ENCODE data around the gene EIF3J.
"Not testable (repeated sequence)": the region's sequence is repeated elsewhere in the genome, so short reads cannot be mapped to it uniquely, and the experiment has no call there.

Gene EIF3J

GRCh38 chr15:44554934-44555723 lies 18.2 kb downstream of the EIF3J start:
- peaks cover 20% of the 10 kb centered on the region; the same call in 1 of the 2 replicates for H3K36me3 ChIP-seq (replicated peaks; ENCODE audit: insufficient read depth, low read length)
- H3K9me3 ChIP-seq (replicated peaks; ENCODE audit: insufficient read depth, low read length) = no peaks in the 10 kb centered on the region
- H3F3A ChIP-seq (ENCODE audit: insufficient read depth, low read length) = 0 out of 2 replicates have a peak, but pooled peaks cover 3% of the 10 kb centered on the region
- no peaks in the 10 kb centered on the region for H3K27me3 ChIP-seq (replicated peaks; ENCODE audit: insufficient read depth, low read length)
- no peaks in the 10 kb centered on the region for H3K4me1 ChIP-seq (ENCODE audit: low read length)
- H3K4me3 ChIP-seq (ENCODE audit: low read length) = no peak overlapping the region
- H3K27ac ChIP-seq (ENCODE audit: low read length) = no peak overlapping the region
- no peaks in the 10 kb centered on the region for H3K9me2 ChIP-seq (replicated peaks; ENCODE audit: insufficient read depth, low read length)
- DNase-seq = no peak
- H3K79me2 ChIP-seq (ENCODE audit: low read length) = peaks cover 60% of the 10 kb centered on the region
- no peaks in the 10 kb centered on the region for H4K20me1 ChIP-seq (ENCODE audit: insufficient read depth, low read length)
- H2AFZ ChIP-seq (ENCODE audit: low read length) = no peak overlapping the region
- no peak overlapping the region for H3K4me2 ChIP-seq (ENCODE audit: low read depth, low read length)
- no peak overlapping the region for H3K9ac ChIP-seq (ENCODE audit: low read length)
- TF ChIP-seq CTCF (IDR thresholded peaks at IDR 0.05; ENCODE audit: low read length) (no peak), EZH2 (optimal IDR thresholded peaks at IDR 0.05; ENCODE audit: low read depth, low read length) (no peak), EZH2phosphoT487 (IDR thresholded peaks at IDR 0.05; ENCODE audit: low read length) (no peak)

DNA sequence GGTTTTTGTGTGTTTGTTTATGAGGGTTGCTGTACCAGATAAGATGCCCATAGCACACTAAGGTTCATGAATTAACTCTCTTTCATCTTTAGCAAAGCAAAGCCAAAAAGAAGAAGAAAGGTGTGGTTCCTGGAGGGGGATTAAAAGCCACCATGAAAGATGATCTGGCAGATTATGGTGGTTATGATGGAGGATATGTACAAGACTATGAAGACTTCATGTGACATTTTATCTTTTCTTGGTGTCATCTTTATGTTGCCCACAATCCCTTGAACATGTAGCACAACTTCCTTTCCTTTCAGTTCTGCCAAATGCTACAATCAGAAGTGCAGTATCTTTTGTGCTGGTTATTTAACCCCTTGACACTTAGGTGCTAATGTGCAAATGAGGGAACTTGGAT lies 24.0 kb downstream of the EIF3J start:
- not testable (repeated sequence) for H3K4me3 ChIP-seq (ENCODE audit: low read length); H3K4me2 ChIP-seq (ENCODE audit: low read depth, low read length); H2AFZ ChIP-seq (ENCODE audit: low read length); H4K20me1 ChIP-seq (ENCODE audit: insufficient read depth, low read length); H3K9me3 ChIP-seq (replicated peaks; ENCODE audit: insufficient read depth, low read length); H3K9me2 ChIP-seq (replicated peaks; ENCODE audit: insufficient read depth, low read length); H3K4me1 ChIP-seq (ENCODE audit: low read length); DNase-seq; H3K27me3 ChIP-seq (replicated peaks; ENCODE audit: insufficient read depth, low read length); H3K27ac ChIP-seq (ENCODE audit: low read length); H3F3A ChIP-seq (ENCODE audit: insufficient read depth, low read length); H3K9ac ChIP-seq (ENCODE audit: low read length)
- Histone ChIP-seq H3K79me2 (ENCODE audit: low read length) (peaks cover 21% of the 10 kb centered on the region), H3K36me3 (replicated peaks; ENCODE audit: insufficient read depth, low read length) (peaks cover 51% of the 10 kb centered on the region)

DNA sequence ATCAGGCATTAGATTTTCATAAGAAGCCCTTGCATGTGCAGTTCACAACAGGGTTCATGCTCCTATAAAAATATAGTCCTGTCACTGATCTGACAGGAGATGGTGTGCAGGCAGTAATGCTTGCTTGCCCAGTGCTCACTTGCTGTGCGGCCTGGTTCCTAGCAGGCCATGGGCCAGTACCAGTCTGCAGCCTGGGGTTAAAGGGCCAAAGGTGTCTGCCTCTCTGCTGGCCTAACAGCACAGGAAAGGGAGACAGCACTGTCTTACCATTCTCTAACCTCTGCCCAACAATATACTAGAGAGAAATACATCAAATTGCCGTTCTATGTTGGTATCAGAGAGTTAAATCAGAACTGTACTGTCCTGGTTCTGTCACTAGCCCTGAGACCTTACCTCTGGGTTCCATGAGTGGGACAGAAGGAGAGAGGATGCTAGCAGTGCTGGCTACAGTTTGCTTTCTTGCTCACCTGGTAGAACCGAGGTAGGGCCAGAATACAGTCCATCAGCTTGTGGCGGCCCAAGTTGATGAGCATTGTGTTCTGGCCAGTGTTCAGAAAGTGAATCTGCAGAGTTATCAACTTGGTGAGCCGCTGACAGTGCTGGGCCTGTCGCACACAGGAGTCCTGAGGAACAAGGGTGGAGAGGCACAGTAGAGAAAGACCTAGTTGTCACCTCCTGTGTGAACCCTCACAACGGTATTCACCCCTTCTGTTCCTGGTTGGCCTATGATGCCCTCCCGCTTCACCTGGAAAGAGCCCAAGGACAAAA lies 28.6 kb downstream of the EIF3J start:
- Histone ChIP-seq H3K9ac (ENCODE audit: low read length) (no peak overlapping the region), H3K4me2 (ENCODE audit: low read depth, low read length) (no peak overlapping the region), H2AFZ (ENCODE audit: low read length) (no peak overlapping the region), H3K9me3 (replicated peaks; ENCODE audit: insufficient read depth, low read length) (no peaks in the 10 kb centered on the region), H3K27ac (ENCODE audit: low read length) (no peak overlapping the region), H3K4me1 (ENCODE audit: low read length) (peaks cover 7% of the 10 kb centered on the region), H3K27me3 (replicated peaks; ENCODE audit: insufficient read depth, low read length) (no peaks in the 10 kb centered on the region), H3F3A (ENCODE audit: insufficient read depth, low read length) (peaks cover 7% of the 10 kb centered on the region; the same call in 1 of the 2 replicates), H3K79me2 (ENCODE audit: low read length) (no peaks in the 10 kb centered on the region), H4K20me1 (ENCODE audit: insufficient read depth, low read length) (0 out of 2 replicates have a peak, but pooled peaks cover 4% of the 10 kb centered on the region), H3K4me3 (ENCODE audit: low read length) (no peak overlapping the region), H3K36me3 (replicated peaks; ENCODE audit: insufficient read depth, low read length) (peaks cover 27% of the 10 kb centered on the region), H3K9me2 (replicated peaks; ENCODE audit: insufficient read depth, low read length) (no peaks in the 10 kb centered on the region)
- no peak for DNase-seq
- no peak for TF ChIP-seq EZH2 (optimal IDR thresholded peaks at IDR 0.05; ENCODE audit: low read depth, low read length)
- no peak for TF ChIP-seq EZH2phosphoT487 (IDR thresholded peaks at IDR 0.05; ENCODE audit: low read length)
- TF ChIP-seq CTCF (IDR thresholded peaks at IDR 0.05; ENCODE audit: low read length) = no peak
